Brain microvascular endothelial cell (primary cell): ENCODE data around the gene ATP9B.
"Not testable (repeated sequence)": the region's sequence is repeated elsewhere in the genome, so short reads cannot be mapped to it uniquely, and the experiment has no call there.

Experiments
- DNase-seq: peaks from one replicate; pipeline ENCODE4 v3.0.0-alpha.2; 2020
- H3K27ac ChIP-seq: fragments of 250-450 bp; sonication (Bioruptor Pico); 2 replicates; pipeline ENCODE4 v1.5.1; 2020; ENCODE audit warnings: mild to moderate bottlenecking, moderate library complexity
- H3K27me3 ChIP-seq: fragments of 250-450 bp; sonication (Bioruptor Pico); replicated peaks from 2 replicates; pipeline ENCODE4 v1.5.1; 2020; ENCODE audit warnings: mild to moderate bottlenecking
- H3K36me3 ChIP-seq: fragments of 250-450 bp; sonication (Bioruptor Pico); replicated peaks from 2 replicates; pipeline ENCODE4 v1.5.1; 2020; ENCODE audit warnings: mild to moderate bottlenecking
- H3K4me3 ChIP-seq: 2 replicates; pipeline ENCODE4 v1.5.1; 2011; ENCODE audit warnings: low read depth, mild to moderate bottlenecking, control low read depth, low read length, moderate library complexity
- CTCF ChIP-seq: IDR thresholded peaks from 2 replicates; pipeline ENCODE4 v1.5.1; 2011; ENCODE audit warnings: low read depth, mild to moderate bottlenecking, moderate library complexity, low read length, control low read depth, inconsistent platforms; ENCODE audit errors: missing control alignments
- in situ Hi-C: cut with HindIII; loops from 2 replicates; pipeline ENCODE4 v1.10.0; 2017; ENCODE audit warnings: low sequenced_read_pairs, low pct_ligation_motif_present

ATP9B gene

DNA sequence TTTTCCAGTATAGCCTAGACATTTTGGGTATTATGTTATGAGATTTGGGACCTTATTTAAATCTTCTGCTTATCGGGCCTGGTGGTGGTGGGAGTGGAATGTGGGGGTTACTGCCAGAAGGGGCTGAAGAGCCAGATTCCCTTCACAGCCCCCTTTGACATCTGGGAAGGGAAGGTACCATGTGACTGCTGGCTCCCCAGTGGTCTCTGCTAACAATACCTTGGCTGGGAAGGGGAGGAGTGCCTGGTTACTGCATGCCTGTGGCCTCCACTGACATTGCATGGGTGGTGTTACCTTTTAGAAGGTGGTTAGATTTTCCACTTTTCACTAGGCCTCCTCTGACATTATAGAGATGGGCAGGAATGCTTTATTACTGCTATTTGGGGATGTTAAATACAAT, 8.0 kb downstream of the ATP9B start:
- Histone ChIP-seq H3K4me3 (no peak overlapping the region), H3K27ac (no peak overlapping the region), H3K36me3 (no peaks in the 10 kb centered on the region), H3K27me3 (no peaks in the 10 kb centered on the region)
- DNase-seq: no peak
- in situ Hi-C loops: no loop called here
- no peak for TF ChIP-seq CTCF

- H3K4me3 ChIP-seq, H3K27ac ChIP-seq, H3K27me3 ChIP-seq, in situ Hi-C loops, H3K36me3 ChIP-seq, DNase-seq: not testable (repeated sequence)
Observed at GRCh38 chr18:79078791-79079190, 9.6 kb downstream of the ATP9B start.

- Histone ChIP-seq H3K4me3 (no peak overlapping the region), H3K36me3 (no peaks in the 10 kb centered on the region), H3K27ac (no peak overlapping the region), H3K27me3 (no peaks in the 10 kb centered on the region)
- in situ Hi-C loops: no loop called here
- DNase-seq: no peak
- no peak for TF ChIP-seq CTCF
Observed at GRCh38 chr18:79092874-79093273, 23.7 kb downstream of the ATP9B start.

DNA sequence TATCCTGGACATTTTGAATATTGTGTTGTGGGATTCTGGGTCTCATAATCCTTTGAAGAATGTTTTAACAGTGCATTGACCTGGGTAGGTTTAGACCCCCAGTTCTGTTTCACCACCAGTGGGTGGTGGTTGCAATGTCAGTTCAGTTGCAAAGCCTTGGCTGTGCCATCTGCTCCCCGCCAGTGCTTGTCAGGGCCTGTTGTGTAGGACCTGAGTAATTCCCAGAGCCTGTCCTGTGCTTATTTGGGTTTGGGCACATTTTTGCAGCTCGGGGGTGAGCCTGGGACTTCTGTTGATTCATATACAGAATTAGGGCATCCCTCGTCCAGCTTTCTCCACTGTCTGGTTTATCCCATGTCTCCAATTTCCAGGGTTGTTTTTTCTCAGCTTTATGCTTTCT, 24.8 kb downstream of the ATP9B start:
- Histone ChIP-seq H3K27ac (no peak overlapping the region), H3K27me3 (no peaks in the 10 kb centered on the region), H3K36me3 (no peaks in the 10 kb centered on the region), H3K4me3 (no peak overlapping the region)
- in situ Hi-C loops: no loop called here
- DNase-seq: no peak
- no peak for TF ChIP-seq CTCF

DNA sequence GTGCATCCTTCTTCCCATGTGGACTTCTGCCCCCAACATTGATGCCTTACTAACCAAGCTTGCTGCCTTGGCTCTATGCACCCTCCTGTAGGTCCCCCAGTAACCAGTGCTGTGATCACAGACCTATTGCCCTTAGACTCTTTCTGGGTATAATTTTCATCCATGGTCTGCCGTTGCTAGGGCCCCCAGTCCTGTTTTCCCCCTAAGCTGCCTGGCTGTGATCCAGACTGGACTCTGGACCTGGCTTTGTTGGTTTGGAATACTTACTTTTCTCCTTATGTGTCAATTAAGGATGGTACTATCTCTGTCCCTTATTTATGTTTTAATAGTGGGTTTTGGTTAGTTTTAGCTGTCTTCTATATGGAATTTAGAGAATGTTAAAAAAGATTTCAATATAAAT, 26.0 kb downstream of the ATP9B start:
- TF ChIP-seq CTCF: no peak
- DNase-seq: no peak
- H3K27ac ChIP-seq: no peak overlapping the region

GRCh38 chr18:79100944-79101343, 31.8 kb downstream of the ATP9B start:
- in situ Hi-C loops: no loop called here
- no peak overlapping the region for H3K27ac ChIP-seq
- DNase-seq: no peak
- no peaks in the 10 kb centered on the region for H3K36me3 ChIP-seq
- H3K4me3 ChIP-seq: no peak overlapping the region
- TF ChIP-seq CTCF: no peak
- H3K27me3 ChIP-seq: no peaks in the 10 kb centered on the region

More for the DNA sequence above, 26.0 kb downstream of the ATP9B start:
- Histone ChIP-seq H3K36me3 (no peaks in the 10 kb centered on the region), H3K27me3 (no peaks in the 10 kb centered on the region), H3K4me3 (no peak overlapping the region)
- in situ Hi-C loops: no loop called here
